Measurements from ENCODE around the gene KRTAP10-4. TPM values are rescaled to one million over a fixed set of nuclear protein-coding genes. Genes with fewer than 3 reads are reported as not detected.
"Not testable (repeated sequence)": the region's sequence is repeated elsewhere in the genome, so short reads cannot be mapped to it uniquely, and the experiment has no call there.

KRTAP10-4 gene
- total RNA-seq, 4 donors from 2014 or later: not detected

DNA sequence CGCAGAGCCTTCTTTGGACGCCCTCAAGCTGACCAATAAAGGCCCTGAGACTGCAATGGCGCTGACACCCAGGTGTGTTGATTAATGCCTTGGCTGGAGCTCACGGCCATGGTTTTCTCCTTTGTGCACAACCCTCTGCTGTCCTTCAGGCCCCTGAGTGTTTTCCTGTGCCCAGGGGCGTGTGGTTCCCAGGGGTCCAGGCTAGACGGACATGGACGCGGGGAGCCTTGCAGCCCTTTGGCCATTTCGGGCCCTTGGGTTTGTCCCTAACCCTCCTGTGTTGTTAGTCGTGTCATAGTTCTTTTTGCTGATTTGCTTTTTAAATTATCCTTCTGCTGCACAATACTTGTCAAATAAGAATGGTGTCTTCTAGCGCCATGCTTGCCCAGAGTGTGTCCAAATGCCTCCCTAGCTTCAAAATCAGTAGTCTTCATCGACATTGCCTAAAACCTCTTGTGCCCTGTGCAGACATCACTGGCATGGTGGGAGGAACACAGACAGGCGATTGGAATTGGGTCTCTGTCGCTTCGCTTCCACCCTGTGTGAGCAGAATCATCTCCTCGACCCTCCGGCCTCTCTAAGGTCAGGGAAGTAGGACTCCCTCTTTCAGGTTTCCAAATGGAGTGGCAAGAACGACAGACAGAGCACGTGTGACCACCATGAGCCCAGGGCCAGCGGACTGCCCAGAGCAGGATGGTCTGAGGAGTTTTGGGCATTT lies 1.9 kb downstream of the KRTAP10-4 start:
- TF ChIP-seq POLR2AphosphoS5 (IDR thresholded peaks at IDR 0.05): no peak
- Histone ChIP-seq H3K4me3 (no peak overlapping the region), H3K4me1 (no peaks in the 10 kb centered on the region), H3K9me3 (peaks cover 0 to 51% (median 0%) of the 10 kb centered on the region in 3 donors), H3K27ac (no peak overlapping the region), H3K27me3 (peaks cover 71% of the 10 kb centered on the region), H3K36me3 (no peaks in the 10 kb centered on the region)
- no peak for ATAC-seq
- 85 to 87% methylated on average over 8 to 14 of the region's 20 CpGs for WGBS, 2 donors (ENCODE audit: low coverage in 1 of 2)

DNA sequence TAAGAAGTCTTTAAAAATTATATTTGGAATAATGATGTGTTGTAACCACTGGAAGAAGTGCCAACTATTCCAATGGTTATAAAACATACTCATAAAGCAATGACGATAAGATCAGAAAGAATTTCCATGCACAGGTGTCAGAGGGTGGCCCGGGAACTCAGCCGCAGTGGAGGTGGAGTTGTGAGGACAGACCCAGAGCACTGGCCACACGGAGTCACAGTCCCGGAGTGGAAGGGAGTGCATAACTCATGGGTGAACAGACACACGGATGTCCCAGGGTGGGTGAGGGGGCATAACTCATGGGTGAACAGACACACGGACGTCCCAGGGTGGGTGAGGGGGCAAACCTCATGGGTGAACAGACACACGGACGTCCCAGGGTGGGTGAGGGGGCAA lies 2.5 kb downstream of the KRTAP10-4 start:
- TF ChIP-seq POLR2AphosphoS5 (IDR thresholded peaks at IDR 0.05): no peak
- TF ChIP-seq EP300 (IDR thresholded peaks at IDR 0.05): no peak
- TF ChIP-seq, protein P1, sequence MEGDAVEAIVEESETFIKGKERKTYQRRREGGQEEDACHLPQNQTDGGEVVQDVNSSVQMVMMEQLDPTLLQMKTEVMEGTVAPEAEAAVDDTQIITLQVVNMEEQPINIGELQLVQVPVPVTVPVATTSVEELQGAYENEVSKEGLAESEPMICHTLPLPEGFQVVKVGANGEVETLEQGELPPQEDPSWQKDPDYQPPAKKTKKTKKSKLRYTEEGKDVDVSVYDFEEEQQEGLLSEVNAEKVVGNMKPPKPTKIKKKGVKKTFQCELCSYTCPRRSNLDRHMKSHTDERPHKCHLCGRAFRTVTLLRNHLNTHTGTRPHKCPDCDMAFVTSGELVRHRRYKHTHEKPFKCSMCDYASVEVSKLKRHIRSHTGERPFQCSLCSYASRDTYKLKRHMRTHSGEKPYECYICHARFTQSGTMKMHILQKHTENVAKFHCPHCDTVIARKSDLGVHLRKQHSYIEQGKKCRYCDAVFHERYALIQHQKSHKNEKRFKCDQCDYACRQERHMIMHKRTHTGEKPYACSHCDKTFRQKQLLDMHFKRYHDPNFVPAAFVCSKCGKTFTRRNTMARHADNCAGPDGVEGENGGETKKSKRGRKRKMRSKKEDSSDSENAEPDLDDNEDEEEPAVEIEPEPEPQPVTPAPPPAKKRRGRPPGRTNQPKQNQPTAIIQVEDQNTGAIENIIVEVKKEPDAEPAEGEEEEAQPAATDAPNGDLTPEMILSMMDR (IDR thresholded peaks at IDR 0.05): no peak
- no peak for TF ChIP-seq POLR2A (IDR thresholded peaks at IDR 0.05)
- 70 to 76% methylated on average over 2 to 10 of the region's 10 CpGs for WGBS, 2 donors (ENCODE audit: low coverage in 1 of 2)
- Histone ChIP-seq H3K27me3 (peaks cover 71% of the 10 kb centered on the region), H3K27ac (no peak overlapping the region), H3K36me3 (no peaks in the 10 kb centered on the region), H3K9me3 (peaks cover 0 to 56% (median 0%) of the 10 kb centered on the region in 3 donors), H3K4me3 (no peak overlapping the region), H3K4me1 (no peaks in the 10 kb centered on the region)
- ATAC-seq: no peak

DNA sequence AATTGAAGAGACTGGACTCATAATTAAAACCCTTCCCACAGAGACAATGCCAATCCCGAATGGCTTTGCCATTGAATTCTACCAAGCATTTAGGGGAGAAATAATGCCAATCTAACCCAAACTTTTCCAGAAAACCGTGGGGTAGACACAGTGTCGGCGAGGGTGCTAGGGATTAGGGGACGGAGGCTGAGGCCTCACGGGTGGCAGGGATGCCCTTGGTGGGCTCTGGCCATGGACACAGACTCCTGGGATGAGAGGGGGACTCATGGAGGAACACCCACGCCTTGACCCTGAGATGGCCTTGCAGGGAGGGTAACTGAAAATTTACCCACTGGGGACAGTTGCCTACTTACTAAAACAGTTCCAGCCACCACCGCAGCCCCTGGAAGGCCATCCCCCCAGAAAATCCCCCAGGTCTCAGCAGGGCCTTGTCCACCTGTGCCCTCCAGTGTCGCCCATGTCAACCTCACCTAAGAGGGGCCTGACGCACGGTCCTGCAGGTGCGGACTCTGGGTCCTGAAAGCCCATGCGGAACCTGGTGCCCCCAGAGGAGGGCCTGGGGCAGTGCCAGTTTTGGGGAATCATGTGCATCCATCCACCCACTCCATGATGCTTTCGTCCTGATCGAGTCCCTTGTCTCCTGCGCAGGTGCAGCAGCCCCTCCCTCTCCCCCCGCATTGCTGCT lies 5.0 kb downstream of the KRTAP10-4 start:
- WGBS, 2 donors (ENCODE audit: low coverage in 1 of 2): 87 to 92% methylated on average over 7 to 11 of the region's 17 CpGs
- Histone ChIP-seq H3K36me3 (no peaks in the 10 kb centered on the region), H3K4me3 (no peak overlapping the region), H3K27ac (no peak overlapping the region), H3K4me1 (peaks cover 0 to 4% (median 0%) of the 10 kb centered on the region in 3 donors), H3K9me3 (peaks cover 0 to 62% (median 0%) of the 10 kb centered on the region in 3 donors), H3K27me3 (peaks cover 58% of the 10 kb centered on the region)
- no peak for ATAC-seq
- TF ChIP-seq EP300 (IDR thresholded peaks at IDR 0.05): no peak
- no peak for TF ChIP-seq POLR2AphosphoS5 (IDR thresholded peaks at IDR 0.05)
- TF ChIP-seq, protein P1 (IDR thresholded peaks at IDR 0.05): no peak
- TF ChIP-seq POLR2A (IDR thresholded peaks at IDR 0.05): no peak

DNA sequence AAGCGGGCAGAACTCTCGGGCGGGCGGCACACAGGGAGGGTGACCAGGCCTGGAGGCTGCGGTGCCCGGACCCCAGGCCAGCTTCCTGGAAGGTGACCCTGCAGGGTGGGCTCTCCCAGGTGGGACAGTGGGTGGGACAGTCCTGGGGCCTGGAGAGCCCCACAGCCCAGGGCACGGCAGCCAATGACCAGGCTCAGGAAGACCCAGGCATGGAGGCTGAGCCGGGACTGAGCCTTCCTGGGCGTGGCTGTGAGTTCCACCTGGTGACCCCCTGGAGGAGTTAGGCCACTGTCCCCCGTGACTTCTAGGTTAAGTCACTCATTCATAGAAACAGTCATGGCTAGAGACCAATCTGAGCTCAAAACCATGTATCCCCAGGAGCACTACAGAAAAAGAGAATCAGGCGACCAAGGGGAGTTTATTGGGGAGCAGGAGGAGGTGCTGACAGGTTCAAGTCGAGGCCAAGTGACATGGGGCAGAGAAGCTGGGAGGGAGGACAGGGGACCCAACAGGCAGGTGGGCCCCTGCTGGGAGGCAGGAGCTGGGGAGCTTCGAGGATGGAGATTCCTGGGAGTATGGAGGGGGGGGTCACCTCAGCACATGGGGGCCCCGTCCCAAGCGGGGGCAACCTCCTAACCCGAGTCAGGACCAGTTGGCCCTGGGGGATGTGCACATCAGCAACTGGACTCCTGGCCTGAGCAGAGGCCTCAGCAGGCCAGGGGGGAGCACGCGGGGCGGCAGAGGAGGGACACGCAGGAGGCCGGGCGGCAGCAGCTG lies 5.7 kb downstream of the KRTAP10-4 start:
- H3K4me1 ChIP-seq: peaks cover 0 to 4% (median 0%) of the 10 kb centered on the region in 3 donors
- WGBS, 2 donors (ENCODE audit: low coverage in 1 of 2): 75% methylated on average over 2 to 5 of the region's 22 CpGs
- no peak overlapping the region for H3K27ac ChIP-seq
- H3K27me3 ChIP-seq: peaks cover 53% of the 10 kb centered on the region
- H3K36me3 ChIP-seq: no peaks in the 10 kb centered on the region
- H3K9me3 ChIP-seq: peaks cover 0 to 62% (median 0%) of the 10 kb centered on the region in 3 donors
- ATAC-seq: no peak
- TF ChIP-seq, protein P1 (IDR thresholded peaks at IDR 0.05): no peak
- TF ChIP-seq POLR2AphosphoS5 (IDR thresholded peaks at IDR 0.05) (no peak), POLR2A (IDR thresholded peaks at IDR 0.05) (no peak), EP300 (IDR thresholded peaks at IDR 0.05) (no peak)
- H3K4me3 ChIP-seq: no peak overlapping the region

DNA sequence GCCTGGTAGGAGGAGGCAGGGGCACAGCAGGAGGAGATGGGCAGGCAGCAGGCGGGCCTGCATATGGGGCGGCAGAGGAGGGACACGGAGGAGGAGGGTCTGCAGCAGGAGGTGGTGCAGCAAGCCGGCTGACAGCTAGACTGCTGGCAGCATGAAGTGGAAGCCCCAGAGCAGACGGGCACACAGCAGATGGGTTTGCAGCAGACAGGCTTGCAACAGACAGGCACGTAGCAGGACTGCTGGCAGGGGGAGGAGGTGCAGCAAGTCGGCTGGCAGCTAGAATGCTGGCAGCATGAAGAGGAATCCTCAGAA lies 6.3 kb downstream of the KRTAP10-4 start:
- Histone ChIP-seq H3K4me1 (peaks cover 0 to 4% (median 0%) of the 10 kb centered on the region in 3 donors), H3K4me3 (no peak overlapping the region), H3K27ac (no peak overlapping the region), H3K36me3 (no peaks in the 10 kb centered on the region), H3K27me3 (peaks cover 47% of the 10 kb centered on the region), H3K9me3 (peaks cover 0 to 62% (median 0%) of the 10 kb centered on the region in 3 donors)
- ATAC-seq: no peak
- 67 to 84% methylated on average over 5 to 7 of the region's 7 CpGs for whole genome bisulfite sequencing, 2 donors (ENCODE audit: low coverage in 1 of 2)
- TF ChIP-seq, protein P1 (IDR thresholded peaks at IDR 0.05): no peak
- no peak for TF ChIP-seq POLR2A (IDR thresholded peaks at IDR 0.05)
- TF ChIP-seq POLR2AphosphoS5 (IDR thresholded peaks at IDR 0.05): no peak

DNA sequence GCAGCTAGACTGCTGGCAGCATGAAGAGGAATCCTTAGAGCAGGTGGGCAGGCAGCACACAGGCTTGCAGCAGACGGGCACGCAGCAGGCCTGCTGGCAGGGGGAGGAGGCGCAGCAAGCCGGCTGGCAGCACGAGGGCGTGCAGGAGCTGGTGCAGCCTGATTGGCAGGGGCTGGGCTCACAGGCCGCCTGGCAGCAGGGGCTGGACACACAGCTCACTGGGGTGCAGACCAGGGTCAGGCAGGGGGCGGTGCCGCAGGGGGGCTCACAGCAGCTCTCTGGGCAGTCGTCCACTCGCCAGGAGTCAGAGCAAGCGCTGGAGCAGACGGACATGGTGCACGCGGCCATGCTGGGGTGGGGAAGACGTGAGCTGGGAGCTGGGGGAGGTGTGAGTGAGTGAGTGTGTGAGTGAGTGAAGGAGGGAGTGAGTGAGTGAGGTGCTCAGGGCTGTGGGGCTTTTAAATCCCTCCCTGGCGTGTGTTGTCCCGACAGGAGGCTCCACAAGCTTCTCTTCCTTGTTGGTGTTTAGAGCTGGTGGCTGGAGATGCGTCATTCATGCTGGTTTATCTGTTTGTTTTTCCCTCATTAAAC lies 6.8 kb downstream of the KRTAP10-4 start, which contains the start of gene KRTAP10-5:
Gene KRTAP10-5, minus strand, starts transcription at position 374 of the 591 bp plus-strand sequence. Its CDS starts 26 bp downstream, at position 348.
- H3K27ac ChIP-seq, H3K4me1 ChIP-seq, ATAC-seq, H3K36me3 ChIP-seq, H3K4me3 ChIP-seq: not testable (repeated sequence)
- peaks cover 46% of the 10 kb centered on the region for H3K27me3 ChIP-seq
- H3K9me3 ChIP-seq: peaks cover 0 to 64% (median 0%) of the 10 kb centered on the region in 3 donors
- 19 to 55% methylated on average over 9 to 15 of the region's 19 CpGs for WGBS, 2 donors (ENCODE audit: low coverage in 1 of 2)
